DOHH2 (cell line): ENCODE data around the gene ANXA2.

Experiments
- H3F3A ChIP-seq: fragments of 200-600 bp; sonication (generic), shearing (Covaris generic); 2 replicates; pipeline ENCODE4 v1.6.0; 2016; ENCODE audit warnings: antibody characterized with exemption, mild to moderate bottlenecking; ENCODE audit not compliant: control insufficient read depth, insufficient read depth
- H3K27ac ChIP-seq: fragments of 200-600 bp; sonication (generic); 2 replicates; pipeline ENCODE4 v1.5.1; 2014; ENCODE audit warnings: low read depth, mild to moderate bottlenecking, low read length, moderate library complexity
- H3K27me3 ChIP-seq: fragments of 200-600 bp; sonication (generic); 2 replicates; pipeline ENCODE4 v1.6.1; 2014; ENCODE audit warnings: mild to moderate bottlenecking, low read length, mixed read lengths; ENCODE audit not compliant: control insufficient read depth
- H3K36me3 ChIP-seq: fragments of 200-600 bp; sonication (generic); 2 replicates; pipeline ENCODE4 v1.6.1; 2014; ENCODE audit warnings: mild to moderate bottlenecking, low read length, moderate library complexity, mixed read lengths; ENCODE audit not compliant: control insufficient read depth
- H3K4me1 ChIP-seq: fragments of 200-600 bp; sonication (generic); 2 replicates; pipeline ENCODE4 v1.6.1; 2014; ENCODE audit warnings: mild to moderate bottlenecking, low read length, mixed read lengths; ENCODE audit not compliant: control insufficient read depth
- H3K4me2 ChIP-seq: fragments of 200-600 bp; sonication (generic); 2 replicates; pipeline ENCODE4 v1.6.0; 2014; ENCODE audit warnings: mild to moderate bottlenecking, low read length, moderate library complexity
- H3K4me3 ChIP-seq: fragments of 200-600 bp; sonication (generic); 2 replicates; pipeline ENCODE4 v1.5.1; 2014; ENCODE audit warnings: mild to moderate bottlenecking, low read length, mixed read lengths
- H3K79me2 ChIP-seq: fragments of 200-600 bp; sonication (generic); 2 replicates; pipeline ENCODE4 v1.6.1; 2014; ENCODE audit warnings: mild to moderate bottlenecking, low read length, mixed read lengths; ENCODE audit not compliant: control insufficient read depth
- H3K9me2 ChIP-seq: fragments of 200-600 bp; sonication (generic); replicated peaks from 2 replicates; pipeline ENCODE4 v1.6.1; 2014; ENCODE audit warnings: mild to moderate bottlenecking, low read length, mixed read lengths; ENCODE audit not compliant: control insufficient read depth
- H3K9me3 ChIP-seq: fragments of 200-600 bp; sonication (generic); 2 replicates; pipeline ENCODE4 v1.6.1; 2014; ENCODE audit warnings: antibody characterized with exemption, low read length, mixed read lengths; ENCODE audit not compliant: control insufficient read depth, insufficient read depth
- H4K20me1 ChIP-seq: fragments of 200-600 bp; sonication (generic); 2 replicates; pipeline ENCODE4 v1.6.0; 2014; ENCODE audit warnings: low read depth, mild to moderate bottlenecking, antibody characterized with exemption, low read length, moderate library complexity; ENCODE audit not compliant: control insufficient read depth, insufficient read depth
- EZH2phosphoT487 ChIP-seq: fragments of 200-600 bp; sonication (generic); IDR thresholded peaks from 2 replicates; pipeline ENCODE4 v1.6.1; 2017; ENCODE audit warnings: borderline replicate concordance, mild to moderate bottlenecking, antibody characterized with exemption, low read length, moderate library complexity, mixed read lengths
- TF ChIP-seq, protein P1 (sequence below): fragments of 200-600 bp; sonication (generic); IDR thresholded peaks from one replicate; pipeline ENCODE4 v1.5.1; 2014; ENCODE audit warnings: antibody characterized with exemption, mild to moderate bottlenecking, low read depth, low read length; ENCODE audit not compliant: poor library complexity, severe bottlenecking

ANXA2 gene

DNA sequence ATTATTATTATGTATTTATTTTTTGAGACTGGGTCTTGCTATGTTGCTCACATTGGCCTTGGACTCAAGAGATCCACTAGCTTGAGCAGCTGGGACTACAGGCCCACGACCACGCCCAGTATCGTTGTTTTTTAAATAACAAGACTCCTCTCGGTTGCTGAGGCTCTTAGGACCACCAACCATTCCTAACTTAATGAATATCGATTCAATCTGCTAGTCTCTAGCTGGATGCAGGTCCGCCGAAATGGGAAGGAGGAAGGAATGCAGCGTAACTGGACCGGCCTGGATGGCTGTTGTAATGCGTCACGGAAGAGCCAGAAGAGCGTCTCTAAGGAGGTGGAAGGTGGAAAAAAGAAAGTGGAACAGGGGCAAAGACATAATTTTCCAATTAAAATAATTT is 1.7 kb downstream of the ANXA2 start:
- Histone ChIP-seq H3K4me2 (no peak overlapping the region), H3K4me1 (peaks cover 17% of the 10 kb centered on the region), H3K36me3 (no peaks in the 10 kb centered on the region), H3K4me3 (no peak overlapping the region), H3F3A (no peaks in the 10 kb centered on the region), H4K20me1 (no peaks in the 10 kb centered on the region), H3K79me2 (peaks cover 3% of the 10 kb centered on the region; the same call in 1 of the 2 replicates), H3K9me3 (no peaks in the 10 kb centered on the region), H3K27ac (no peak overlapping the region), H3K9me2 (no peaks in the 10 kb centered on the region), H3K27me3 (peaks cover 28% of the 10 kb centered on the region)
- TF ChIP-seq EZH2phosphoT487, result no peak
- TF ChIP-seq, protein P1, sequence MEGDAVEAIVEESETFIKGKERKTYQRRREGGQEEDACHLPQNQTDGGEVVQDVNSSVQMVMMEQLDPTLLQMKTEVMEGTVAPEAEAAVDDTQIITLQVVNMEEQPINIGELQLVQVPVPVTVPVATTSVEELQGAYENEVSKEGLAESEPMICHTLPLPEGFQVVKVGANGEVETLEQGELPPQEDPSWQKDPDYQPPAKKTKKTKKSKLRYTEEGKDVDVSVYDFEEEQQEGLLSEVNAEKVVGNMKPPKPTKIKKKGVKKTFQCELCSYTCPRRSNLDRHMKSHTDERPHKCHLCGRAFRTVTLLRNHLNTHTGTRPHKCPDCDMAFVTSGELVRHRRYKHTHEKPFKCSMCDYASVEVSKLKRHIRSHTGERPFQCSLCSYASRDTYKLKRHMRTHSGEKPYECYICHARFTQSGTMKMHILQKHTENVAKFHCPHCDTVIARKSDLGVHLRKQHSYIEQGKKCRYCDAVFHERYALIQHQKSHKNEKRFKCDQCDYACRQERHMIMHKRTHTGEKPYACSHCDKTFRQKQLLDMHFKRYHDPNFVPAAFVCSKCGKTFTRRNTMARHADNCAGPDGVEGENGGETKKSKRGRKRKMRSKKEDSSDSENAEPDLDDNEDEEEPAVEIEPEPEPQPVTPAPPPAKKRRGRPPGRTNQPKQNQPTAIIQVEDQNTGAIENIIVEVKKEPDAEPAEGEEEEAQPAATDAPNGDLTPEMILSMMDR, result no peak

DNA sequence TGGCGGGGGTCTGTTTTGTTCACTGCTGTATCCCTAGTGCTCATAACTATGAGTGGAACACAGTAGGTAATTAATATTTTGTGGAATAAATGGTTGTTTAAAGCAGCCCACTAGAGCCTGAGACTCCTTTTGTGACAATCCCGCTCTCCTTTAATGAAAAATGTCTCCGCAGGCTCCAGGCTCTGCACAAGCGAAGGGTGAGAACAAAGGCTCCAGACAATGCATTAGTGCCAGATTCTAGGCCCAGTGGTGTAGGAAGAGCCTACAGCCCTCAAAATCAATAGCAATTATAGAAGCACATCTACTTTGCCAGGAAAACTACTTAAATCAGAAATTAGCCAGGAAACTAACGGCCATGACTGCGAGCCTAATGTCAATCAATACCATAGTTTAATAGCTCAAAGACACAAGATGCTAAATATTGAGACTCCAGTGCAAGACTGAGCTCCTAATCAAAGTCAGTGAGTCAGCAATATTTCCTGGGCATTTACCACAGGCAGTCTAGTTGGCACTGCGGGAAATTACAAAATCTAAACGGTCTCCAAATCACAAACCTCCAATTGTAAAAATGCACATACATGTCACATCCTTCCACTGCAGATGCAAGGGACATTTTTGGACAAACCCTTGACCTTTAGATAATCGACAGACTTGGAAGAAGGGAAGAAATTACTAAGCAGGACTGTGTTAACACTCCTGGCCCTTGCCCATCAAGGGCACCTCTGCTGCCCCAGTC is 2.3 kb downstream of the ANXA2 start:
- Histone ChIP-seq H3K4me3 (no peak overlapping the region), H3K4me2 (no peak overlapping the region), H3F3A (no peaks in the 10 kb centered on the region), H3K27me3 (peaks cover 30% of the 10 kb centered on the region), H3K9me2 (no peaks in the 10 kb centered on the region), H3K36me3 (no peaks in the 10 kb centered on the region), H3K79me2 (peaks cover 3% of the 10 kb centered on the region; the same call in 1 of the 2 replicates), H3K27ac (no peak overlapping the region), H3K9me3 (no peaks in the 10 kb centered on the region), H4K20me1 (no peaks in the 10 kb centered on the region), H3K4me1 (peaks cover 17% of the 10 kb centered on the region)
- TF ChIP-seq, protein P1, result no peak
- no peak for TF ChIP-seq EZH2phosphoT487

DNA sequence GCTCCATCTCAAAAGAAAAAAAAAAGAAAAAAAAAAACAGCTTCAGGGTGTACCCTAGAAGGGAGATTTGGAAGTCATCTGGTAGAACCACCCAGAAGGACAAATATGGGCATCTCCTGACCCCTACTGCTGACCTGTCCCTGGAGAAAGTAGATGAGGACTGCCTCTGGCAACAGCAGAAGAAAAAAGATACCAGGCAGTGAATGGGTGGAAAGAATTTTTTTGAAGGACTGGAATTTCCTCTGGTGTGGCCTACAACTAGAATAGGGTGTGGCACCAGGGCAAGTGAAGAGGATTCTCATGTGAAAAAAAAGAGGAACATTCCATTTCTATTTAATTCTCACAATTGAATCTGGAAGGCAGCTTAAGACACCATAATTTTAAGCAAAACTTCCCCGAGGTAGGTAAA is 3.1 kb downstream of the ANXA2 start:
- H3K4me1 ChIP-seq, result peaks cover 17% of the 10 kb centered on the region
- no peak overlapping the region for H3K27ac ChIP-seq
- H3K36me3 ChIP-seq, result no peaks in the 10 kb centered on the region
- H3K9me3 ChIP-seq, result no peaks in the 10 kb centered on the region
- no peak overlapping the region for H3K4me3 ChIP-seq
- no peaks in the 10 kb centered on the region for H4K20me1 ChIP-seq
- peaks cover 28% of the 10 kb centered on the region for H3K27me3 ChIP-seq
- no peaks in the 10 kb centered on the region for H3K9me2 ChIP-seq
- H3K79me2 ChIP-seq, result peaks cover 3% of the 10 kb centered on the region; the same call in 1 of the 2 replicates
- TF ChIP-seq, protein P1, result no peak
- TF ChIP-seq EZH2phosphoT487, result no peak
- no peaks in the 10 kb centered on the region for H3F3A ChIP-seq
- no peak overlapping the region for H3K4me2 ChIP-seq
